ENCODE results near the gene CEP170.

Gene CEP170

DNA sequence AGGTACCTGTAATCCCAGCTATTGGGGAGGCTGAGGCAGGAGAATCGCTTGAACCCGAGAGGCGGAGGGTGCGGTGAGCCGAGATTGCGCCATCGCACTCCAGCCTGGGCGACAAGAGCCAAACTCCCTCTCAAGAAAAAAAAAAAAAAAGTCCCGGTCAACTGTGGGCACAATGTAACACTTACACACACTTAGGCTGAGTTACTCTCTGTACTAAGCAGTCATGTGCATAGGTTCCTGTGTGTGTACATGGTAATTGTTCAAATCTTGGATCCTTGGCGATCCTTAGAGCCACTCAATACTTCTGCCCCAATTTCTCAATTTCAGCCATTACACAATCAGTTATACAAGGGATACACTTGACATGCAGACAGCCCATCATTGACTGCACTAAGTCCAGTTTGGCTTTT, 12.4 kb upstream of the CEP170 start:
- H3K4me3 ChIP-seq (ENCODE audit: low read depth in 1 of 2, low read length in 2 of 2), result no peak overlapping the region
- no peaks in the 10 kb centered on the region for H3K27me3 ChIP-seq (ENCODE audit: low read depth, low read length)
- H3K9me3 ChIP-seq (ENCODE audit: control insufficient read depth in 1 of 2, low read length in 2 of 2), result no peaks in the 10 kb centered on the region
- peaks cover 3 to 10% of the 10 kb centered on the region in 2 donors for H3K36me3 ChIP-seq (ENCODE audit: control insufficient read depth in 1 of 2, insufficient read depth in 2 of 2, low read length in 2 of 2)
- peaks cover 0 to 12% of the 10 kb centered on the region in 2 donors for H3K4me1 ChIP-seq (ENCODE audit: control insufficient read depth in 1 of 2, insufficient read depth in 2 of 2, low read length in 2 of 2)
- H3K27ac ChIP-seq (ENCODE audit: low read length), result no peak overlapping the region

DNA sequence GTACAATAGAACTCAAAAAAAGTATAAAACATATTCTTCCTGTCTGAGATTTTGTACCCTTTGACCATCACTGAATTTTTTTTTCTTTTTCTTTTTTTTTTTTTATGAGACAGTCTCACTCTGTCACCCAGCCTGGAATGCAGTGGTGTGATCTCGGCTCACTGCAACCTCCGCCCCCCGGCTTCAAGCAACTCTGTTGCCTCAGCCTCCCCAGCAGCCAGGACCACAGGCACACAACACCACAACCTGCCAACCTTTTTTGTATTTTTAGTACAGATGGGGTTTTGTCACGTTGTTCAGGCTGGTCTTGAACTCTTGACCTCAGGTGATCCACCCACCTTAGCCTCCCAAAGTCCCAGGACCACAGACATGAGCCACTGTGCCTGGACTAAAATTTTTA, 11.2 kb upstream of the CEP170 start:
- no peak overlapping the region for H3K4me3 ChIP-seq (ENCODE audit: low read depth in 1 of 2, low read length in 2 of 2)
- peaks cover 0 to 12% of the 10 kb centered on the region in 2 donors for H3K4me1 ChIP-seq (ENCODE audit: control insufficient read depth in 1 of 2, insufficient read depth in 2 of 2, low read length in 2 of 2)
- peaks cover 3% of the 10 kb centered on the region in 2 donors for H3K36me3 ChIP-seq (ENCODE audit: control insufficient read depth in 1 of 2, insufficient read depth in 2 of 2, low read length in 2 of 2)
- H3K27ac ChIP-seq (ENCODE audit: low read length), result no peak overlapping the region
- H3K27me3 ChIP-seq (ENCODE audit: low read depth, low read length), result no peaks in the 10 kb centered on the region
- H3K9me3 ChIP-seq (ENCODE audit: control insufficient read depth in 1 of 2, low read length in 2 of 2), result no peaks in the 10 kb centered on the region

GRCh38 chr1:243264717-243265116, 9.6 kb upstream of the CEP170 start:
- H3K36me3 ChIP-seq (ENCODE audit: control insufficient read depth in 1 of 2, insufficient read depth in 2 of 2, low read length in 2 of 2), result no peaks in the 10 kb centered on the region
- H3K27me3 ChIP-seq (ENCODE audit: low read depth, low read length), result no peaks in the 10 kb centered on the region
- no peak overlapping the region for H3K27ac ChIP-seq (ENCODE audit: low read length)
- H3K9me3 ChIP-seq (ENCODE audit: control insufficient read depth in 1 of 2, low read length in 2 of 2), result no peaks in the 10 kb centered on the region
- H3K4me3 ChIP-seq (ENCODE audit: low read depth in 1 of 2, low read length in 2 of 2), result no peak overlapping the region
- H3K4me1 ChIP-seq (ENCODE audit: control insufficient read depth in 1 of 2, insufficient read depth in 2 of 2, low read length in 2 of 2), result peaks cover 0 to 12% of the 10 kb centered on the region in 2 donors

- Histone ChIP-seq H3K36me3 (ENCODE audit: control insufficient read depth in 1 of 2, insufficient read depth in 2 of 2, low read length in 2 of 2) (no peaks in the 10 kb centered on the region), H3K27me3 (ENCODE audit: low read depth, low read length) (no peaks in the 10 kb centered on the region), H3K27ac (ENCODE audit: low read length) (peak overlapping the region; percentile 27), H3K9me3 (ENCODE audit: control insufficient read depth in 1 of 2, low read length in 2 of 2) (no peaks in the 10 kb centered on the region), H3K4me1 (ENCODE audit: control insufficient read depth in 1 of 2, insufficient read depth in 2 of 2, low read length in 2 of 2) (peaks cover 0 to 12% of the 10 kb centered on the region in 2 donors), H3K4me3 (ENCODE audit: low read depth in 1 of 2, low read length in 2 of 2) (no peak overlapping the region)
Measured at GRCh38 chr1:243261390-243261789, 6.3 kb upstream of the CEP170 start.

- H3K36me3 ChIP-seq (ENCODE audit: control insufficient read depth in 1 of 2, insufficient read depth in 2 of 2, low read length in 2 of 2), result peaks cover 0 to 2% of the 10 kb centered on the region in 2 donors
- no peak overlapping the region for H3K4me3 ChIP-seq (ENCODE audit: low read depth in 1 of 2, low read length in 2 of 2)
- H3K4me1 ChIP-seq (ENCODE audit: control insufficient read depth in 1 of 2, insufficient read depth in 2 of 2, low read length in 2 of 2), result peaks cover 0 to 14% of the 10 kb centered on the region in 2 donors
- no peaks in the 10 kb centered on the region for H3K9me3 ChIP-seq (ENCODE audit: control insufficient read depth in 1 of 2, low read length in 2 of 2)
- no peak overlapping the region for H3K27ac ChIP-seq (ENCODE audit: low read length)
- no peaks in the 10 kb centered on the region for H3K27me3 ChIP-seq (ENCODE audit: low read depth, low read length)
Measured at GRCh38 chr1:243260221-243260880, 5.3 kb upstream of the CEP170 start.

DNA sequence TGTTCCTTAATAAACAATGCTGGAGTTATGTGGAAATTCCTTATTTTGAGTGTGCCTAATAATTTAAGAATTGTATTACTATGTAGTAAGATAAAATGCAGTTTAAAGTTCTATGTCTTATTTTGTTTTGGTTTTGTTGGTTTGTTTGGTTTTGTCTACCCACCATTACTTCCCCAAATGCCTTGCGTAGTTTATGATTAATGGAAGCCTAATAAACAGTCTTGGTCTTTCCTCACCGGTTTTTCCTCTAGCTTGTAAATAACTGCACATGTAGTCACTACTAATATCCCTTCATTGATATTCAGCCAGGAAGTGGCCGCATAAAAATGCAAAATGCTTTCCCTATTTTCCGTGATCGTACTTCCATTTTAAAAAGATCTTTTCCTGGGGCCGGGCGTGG, 3.6 kb upstream of the CEP170 start:
- Histone ChIP-seq H3K4me1 (ENCODE audit: control insufficient read depth in 1 of 2, insufficient read depth in 2 of 2, low read length in 2 of 2) (peaks cover 0 to 11% of the 10 kb centered on the region in 2 donors), H3K4me3 (ENCODE audit: low read depth in 1 of 2, low read length in 2 of 2) (no peak overlapping the region), H3K27me3 (ENCODE audit: low read depth, low read length) (no peaks in the 10 kb centered on the region), H3K36me3 (ENCODE audit: control insufficient read depth in 1 of 2, insufficient read depth in 2 of 2, low read length in 2 of 2) (peaks cover 0 to 8% of the 10 kb centered on the region in 2 donors), H3K27ac (ENCODE audit: low read length) (no peak overlapping the region), H3K9me3 (ENCODE audit: control insufficient read depth in 1 of 2, low read length in 2 of 2) (no peaks in the 10 kb centered on the region)

GRCh38 chr1:243257189-243257588, 2.1 kb upstream of the CEP170 start:
- Histone ChIP-seq H3K4me1 (ENCODE audit: control insufficient read depth in 1 of 2, insufficient read depth in 2 of 2, low read length in 2 of 2) (peaks cover 0 to 22% of the 10 kb centered on the region in 2 donors), H3K27me3 (ENCODE audit: low read depth, low read length) (no peaks in the 10 kb centered on the region), H3K4me3 (ENCODE audit: low read depth in 1 of 2, low read length in 2 of 2) (peak overlapping the region in 1 of 2 donors; percentile 95), H3K36me3 (ENCODE audit: control insufficient read depth in 1 of 2, insufficient read depth in 2 of 2, low read length in 2 of 2) (peaks cover 0 to 8% of the 10 kb centered on the region in 2 donors), H3K9me3 (ENCODE audit: control insufficient read depth in 1 of 2, low read length in 2 of 2) (no peaks in the 10 kb centered on the region), H3K27ac (ENCODE audit: low read length) (no peak overlapping the region)

DNA sequence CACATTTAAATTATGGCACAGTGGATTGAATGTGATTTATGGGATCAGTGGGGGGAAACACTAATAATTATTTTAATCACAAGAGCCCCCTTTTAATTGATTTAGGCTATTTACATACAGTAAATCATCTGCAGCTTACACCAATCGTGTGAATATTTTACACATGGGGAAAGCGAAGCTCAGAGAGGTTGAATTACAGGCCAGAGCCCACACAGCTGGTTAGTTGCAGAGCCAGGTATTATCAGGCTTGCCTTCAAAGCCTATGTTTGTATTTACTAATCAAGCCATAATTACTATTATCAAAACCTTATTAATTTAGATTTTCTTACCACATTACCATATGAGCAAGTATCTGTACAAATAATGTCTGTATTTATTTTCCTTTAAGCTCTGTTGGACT, 1.5 kb upstream of the CEP170 start:
- Histone ChIP-seq H3K9me3 (ENCODE audit: control insufficient read depth in 1 of 2, low read length in 2 of 2) (no peaks in the 10 kb centered on the region), H3K4me1 (ENCODE audit: control insufficient read depth in 1 of 2, insufficient read depth in 2 of 2, low read length in 2 of 2) (peaks cover 0 to 27% of the 10 kb centered on the region in 2 donors), H3K4me3 (ENCODE audit: low read depth in 1 of 2, low read length in 2 of 2) (peak overlapping the region; percentile 91 to 95), H3K36me3 (ENCODE audit: control insufficient read depth in 1 of 2, insufficient read depth in 2 of 2, low read length in 2 of 2) (peaks cover 0 to 8% of the 10 kb centered on the region in 2 donors), H3K27ac (ENCODE audit: low read length) (peak overlapping the region; percentile 97), H3K27me3 (ENCODE audit: low read depth, low read length) (no peaks in the 10 kb centered on the region)

DNA sequence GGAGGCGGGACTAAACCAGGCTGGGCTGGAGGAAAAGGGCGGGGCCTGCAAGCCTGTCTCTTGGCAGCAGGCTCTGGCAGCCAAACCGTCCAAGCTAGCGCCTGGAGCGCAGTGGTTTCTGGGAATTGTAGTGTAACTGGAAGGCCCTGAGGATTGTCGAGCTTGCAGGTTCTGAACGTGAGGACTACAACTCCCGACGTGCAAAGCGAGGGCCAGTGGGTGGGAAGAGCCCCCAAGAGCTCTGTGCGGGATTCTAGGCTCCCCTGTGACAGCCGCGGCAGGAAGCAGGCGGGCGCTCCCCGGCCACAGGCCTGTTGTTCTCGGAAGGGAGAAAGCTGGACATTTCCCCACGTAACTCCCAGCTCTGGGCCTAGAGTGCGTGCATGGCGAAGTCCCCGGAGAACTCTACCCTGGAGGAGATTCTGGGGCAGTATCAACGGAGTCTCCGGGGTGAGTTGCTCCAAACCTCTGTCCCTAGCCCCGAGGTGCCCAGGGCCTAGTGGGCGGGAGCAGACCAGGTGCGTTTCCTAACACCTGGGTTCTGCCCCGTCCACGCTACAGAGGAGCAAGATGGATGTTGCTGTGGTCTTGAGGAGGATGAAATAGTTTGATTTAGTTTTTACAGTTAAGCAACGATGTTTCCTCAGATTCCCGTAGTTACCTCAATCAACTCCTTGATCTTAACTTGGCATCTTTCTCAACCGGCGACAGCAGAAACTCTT, 871 bp upstream of the CEP170 start, which contains the start of gene SDCCAG8:
Gene SDCCAG8, plus strand, starts transcription at position 251 of the 722 bp plus-strand sequence. Its CDS starts 133 bp downstream, at position 384.
- peaks cover 0 to 32% of the 10 kb centered on the region in 2 donors for H3K4me1 ChIP-seq (ENCODE audit: control insufficient read depth in 1 of 2, insufficient read depth in 2 of 2, low read length in 2 of 2)

DNA sequence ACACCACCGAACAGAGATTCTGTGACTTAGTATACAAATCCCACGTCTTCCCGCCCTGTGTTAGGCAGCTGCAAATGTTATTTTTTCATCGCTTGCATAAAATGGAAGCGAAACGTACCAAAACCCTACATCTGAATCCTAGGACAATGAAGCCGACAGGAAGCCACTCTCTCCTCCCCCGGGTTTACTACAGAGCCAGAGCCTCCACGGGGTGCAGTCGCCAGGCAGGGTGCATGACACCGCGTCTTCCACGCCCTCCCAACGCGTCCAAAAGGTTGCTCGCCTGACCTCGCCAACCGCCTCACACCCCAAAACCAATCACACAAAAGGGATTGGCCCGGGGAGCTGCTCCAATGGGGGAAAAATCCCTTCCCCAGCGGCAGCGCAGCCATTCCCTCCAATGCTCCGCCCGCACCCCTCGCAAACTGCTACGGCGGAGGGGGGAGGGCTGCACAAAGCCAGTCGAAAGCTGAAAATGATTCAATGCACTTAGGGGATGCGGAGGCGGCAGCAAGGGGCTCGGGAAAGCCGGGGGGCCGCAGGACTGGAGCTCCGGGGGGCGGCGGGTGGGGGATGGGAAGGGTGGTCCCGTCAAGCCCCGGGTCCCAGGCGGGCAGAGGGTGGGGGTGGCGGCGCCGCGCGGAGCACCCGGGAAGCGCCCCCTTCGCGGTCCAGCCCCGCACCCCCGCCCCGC, 701 bp downstream of the CEP170 start:
- Histone ChIP-seq H3K27ac (ENCODE audit: low read length) (peak overlapping the region; percentile 74), H3K4me1 (ENCODE audit: control insufficient read depth in 1 of 2, insufficient read depth in 2 of 2, low read length in 2 of 2) (peaks cover 0 to 32% of the 10 kb centered on the region in 2 donors), H3K27me3 (ENCODE audit: low read depth, low read length) (no peaks in the 10 kb centered on the region), H3K4me3 (ENCODE audit: low read depth in 1 of 2, low read length in 2 of 2) (peak overlapping the region; percentile 91 to 95), H3K36me3 (ENCODE audit: control insufficient read depth in 1 of 2, insufficient read depth in 2 of 2, low read length in 2 of 2) (peaks cover 0 to 8% of the 10 kb centered on the region in 2 donors), H3K9me3 (ENCODE audit: control insufficient read depth in 1 of 2, low read length in 2 of 2) (no peaks in the 10 kb centered on the region)

More for the DNA sequence above, 871 bp upstream of the CEP170 start, which contains the start of gene SDCCAG8:
- no peaks in the 10 kb centered on the region for H3K9me3 ChIP-seq (ENCODE audit: control insufficient read depth in 1 of 2, low read length in 2 of 2)
- peaks cover 0 to 8% of the 10 kb centered on the region in 2 donors for H3K36me3 ChIP-seq (ENCODE audit: control insufficient read depth in 1 of 2, insufficient read depth in 2 of 2, low read length in 2 of 2)
- peak within 1 kb of the TSS; percentile 97 for H3K27ac ChIP-seq (ENCODE audit: low read length)
- H3K4me3 ChIP-seq (ENCODE audit: low read depth in 1 of 2, low read length in 2 of 2), result peak within 1 kb of the TSS; percentile 91 to 95
- H3K27me3 ChIP-seq (ENCODE audit: low read depth, low read length), result no peaks in the 10 kb centered on the region

DNA sequence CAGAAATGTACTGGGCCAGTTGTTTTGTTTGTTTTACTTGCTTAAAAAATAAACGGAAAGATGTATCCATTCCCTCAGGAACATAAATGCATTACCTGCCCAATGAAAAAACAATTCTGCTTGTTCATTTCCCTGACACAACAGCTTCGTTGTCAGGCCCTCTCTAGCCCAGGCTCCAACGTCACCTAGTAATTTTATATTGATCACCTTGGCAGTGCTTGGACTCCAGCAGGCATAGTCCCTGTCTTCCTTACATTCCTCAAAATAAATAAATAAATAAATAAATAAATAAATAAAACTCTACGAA, 1.2 kb downstream of the CEP170 start:
- Histone ChIP-seq H3K4me1 (ENCODE audit: control insufficient read depth in 1 of 2, insufficient read depth in 2 of 2, low read length in 2 of 2) (peaks cover 0 to 32% of the 10 kb centered on the region in 2 donors), H3K27me3 (ENCODE audit: low read depth, low read length) (no peaks in the 10 kb centered on the region), H3K36me3 (ENCODE audit: control insufficient read depth in 1 of 2, insufficient read depth in 2 of 2, low read length in 2 of 2) (peaks cover 0 to 8% of the 10 kb centered on the region in 2 donors), H3K27ac (ENCODE audit: low read length) (peak overlapping the region; percentile 74), H3K9me3 (ENCODE audit: control insufficient read depth in 1 of 2, low read length in 2 of 2) (no peaks in the 10 kb centered on the region), H3K4me3 (ENCODE audit: low read depth in 1 of 2, low read length in 2 of 2) (peak overlapping the region; percentile 86 to 91)

Measured in muscle layer of duodenum (tissue), 2 donors.